T-helper 2 cell treated with Interferon-gamma antibody and Interleukin-4, amounts not matched to agents 5 μg/mL and 100 μg/mL, for 36 hours (primary cell): Measurements from ENCODE around the gene SFMBT1.

Experiments used
- DNase-seq: peaks from one replicate; pipeline ENCODE4 v3.0.0; 2021; ENCODE audit warnings: low spot score
- H3K27ac Mint-ChIP-seq: one replicate; pipeline ENCODE4 v1.8.0; 2021; ENCODE audit warnings: mild to moderate bottlenecking, mixed read lengths
- H3K27me3 Mint-ChIP-seq: one replicate; pipeline ENCODE4 v1.8.0; 2021; ENCODE audit warnings: low read depth, mixed read lengths
- H3K36me3 Mint-ChIP-seq: one replicate; pipeline ENCODE4 v1.8.0; 2021; ENCODE audit warnings: low read depth, mixed read lengths
- H3K4me1 Mint-ChIP-seq: one replicate; pipeline ENCODE4 v1.8.0; 2021; ENCODE audit warnings: low read depth, mixed read lengths
- H3K4me3 Mint-ChIP-seq: one replicate; pipeline ENCODE4 v1.8.0; 2022; ENCODE audit warnings: mild to moderate bottlenecking, moderate library complexity, mixed read lengths
- H3K9me3 Mint-ChIP-seq: one replicate; pipeline ENCODE4 v1.8.0; 2021; ENCODE audit warnings: mixed read lengths

Gene SFMBT1

DNA sequence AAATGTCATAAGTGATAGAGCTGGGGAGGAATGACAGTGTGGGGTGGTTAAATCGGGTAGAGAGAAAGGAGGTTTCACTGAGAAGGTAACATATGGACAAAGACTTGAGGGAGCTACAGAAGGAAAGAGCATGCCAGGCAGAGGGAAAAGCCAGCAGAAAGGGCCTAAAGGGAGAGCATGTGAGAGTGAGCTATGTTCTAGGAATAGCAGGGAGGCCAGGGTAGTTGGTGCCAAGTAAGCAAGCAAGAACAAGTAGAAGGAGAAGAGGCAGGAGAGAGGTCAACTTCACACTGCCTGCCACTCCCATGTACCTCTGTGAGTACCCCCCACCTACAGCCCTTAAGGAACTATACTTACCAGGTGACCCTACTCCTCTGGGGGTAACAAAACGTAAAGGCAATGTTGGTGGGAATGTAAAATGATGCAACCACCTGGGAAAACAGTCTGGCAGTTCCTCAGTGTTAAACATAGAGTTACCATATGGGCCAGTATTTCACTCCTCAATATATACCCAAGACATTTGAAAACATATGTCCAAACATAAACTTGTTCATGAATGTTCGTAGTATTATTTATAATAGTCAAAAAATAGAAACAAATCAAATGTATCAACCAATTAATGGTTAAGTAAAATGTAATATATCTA is 67.6 kb downstream of the SFMBT1 start:
- no peak overlapping the region for H3K4me3 Mint-ChIP-seq
- peaks cover 17% of the 10 kb centered on the region for H3K4me1 Mint-ChIP-seq
- no peak for DNase-seq
- peaks cover 8% of the 10 kb centered on the region for H3K36me3 Mint-ChIP-seq
- no peaks in the 10 kb centered on the region for H3K9me3 Mint-ChIP-seq
- H3K27me3 Mint-ChIP-seq, result no peaks in the 10 kb centered on the region
- H3K27ac Mint-ChIP-seq, result no peak overlapping the region

GRCh38 chr3:52973806-52974205 is 72.1 kb downstream of the SFMBT1 start:
- H3K36me3 Mint-ChIP-seq, result peaks cover 4% of the 10 kb centered on the region
- DNase-seq, result no peak
- no peaks in the 10 kb centered on the region for H3K9me3 Mint-ChIP-seq
- H3K4me3 Mint-ChIP-seq, result no peak overlapping the region
- no peak overlapping the region for H3K27ac Mint-ChIP-seq
- H3K4me1 Mint-ChIP-seq, result peaks cover 9% of the 10 kb centered on the region
- no peaks in the 10 kb centered on the region for H3K27me3 Mint-ChIP-seq

DNA sequence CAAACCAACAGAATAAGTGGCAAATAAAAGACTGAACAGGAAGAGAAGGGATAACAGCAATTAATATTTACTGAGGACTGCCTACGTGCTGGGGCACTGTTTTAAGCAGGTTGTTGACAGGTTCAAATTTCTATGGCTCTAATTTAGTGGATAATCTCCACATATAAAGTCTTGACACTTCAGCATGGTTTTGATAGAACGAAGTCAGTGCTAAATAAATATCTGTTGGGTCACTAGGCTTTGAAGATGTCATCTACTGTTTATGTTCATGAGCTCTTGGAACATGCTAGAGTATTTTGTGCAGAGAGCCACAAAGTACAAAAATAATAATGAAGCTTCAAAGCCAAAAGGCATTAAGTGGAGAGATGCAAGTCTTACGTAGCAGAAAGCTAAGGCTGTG is 74.0 kb downstream of the SFMBT1 start:
- Mint-ChIP-seq H3K27me3 (no peaks in the 10 kb centered on the region), H3K4me1 (peaks cover 6% of the 10 kb centered on the region), H3K9me3 (no peaks in the 10 kb centered on the region), H3K4me3 (no peak overlapping the region), H3K36me3 (peaks cover 7% of the 10 kb centered on the region), H3K27ac (peak overlapping the region; percentile 9)
- no peak for DNase-seq

DNA sequence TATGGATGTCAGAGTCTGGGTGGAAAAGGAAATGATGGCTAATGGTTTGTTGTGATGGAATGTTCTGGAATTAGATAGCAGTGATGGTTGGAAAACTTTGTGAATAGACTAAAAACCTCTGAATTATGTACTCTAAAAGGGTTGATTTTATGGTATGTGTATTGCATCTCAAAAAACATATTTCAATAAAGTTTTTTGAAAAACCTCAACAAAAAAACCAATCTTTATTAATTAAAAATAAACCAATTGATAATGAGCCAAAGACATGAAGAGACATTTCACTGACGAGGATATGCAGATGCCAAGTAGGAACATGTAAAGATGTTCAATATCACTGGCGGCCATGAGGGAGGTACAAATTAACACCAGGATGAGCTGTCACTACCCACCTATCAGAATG is 78.5 kb downstream of the SFMBT1 start:
- DNase-seq, result no peak
- no peak overlapping the region for H3K4me3 Mint-ChIP-seq
- H3K4me1 Mint-ChIP-seq, result no peaks in the 10 kb centered on the region
- no peaks in the 10 kb centered on the region for H3K9me3 Mint-ChIP-seq
- no peak overlapping the region for H3K27ac Mint-ChIP-seq
- peaks cover 15% of the 10 kb centered on the region for H3K36me3 Mint-ChIP-seq
- no peaks in the 10 kb centered on the region for H3K27me3 Mint-ChIP-seq

DNA sequence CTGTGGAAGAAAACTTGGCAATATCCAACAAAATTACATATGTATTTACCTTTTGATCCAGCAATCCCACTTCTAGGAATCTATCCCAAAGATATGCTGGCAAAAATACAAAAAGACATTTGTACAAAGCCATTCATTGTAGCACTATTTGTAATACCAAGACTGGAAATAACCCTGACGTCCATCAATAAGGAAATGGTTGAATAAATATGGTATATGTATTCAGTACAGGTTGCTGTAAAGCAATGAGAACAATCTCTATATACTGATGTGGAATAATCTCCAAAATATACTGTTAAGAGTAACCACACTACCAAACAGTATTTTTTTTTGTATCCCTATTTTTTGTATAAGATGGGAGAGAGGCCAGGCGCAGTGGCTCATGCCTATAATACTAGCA is 83.7 kb downstream of the SFMBT1 start:
- Mint-ChIP-seq H3K27ac (no peak overlapping the region), H3K4me1 (peaks cover 6% of the 10 kb centered on the region), H3K36me3 (peaks cover 25% of the 10 kb centered on the region), H3K4me3 (no peak overlapping the region), H3K9me3 (no peaks in the 10 kb centered on the region), H3K27me3 (no peaks in the 10 kb centered on the region)
- no peak for DNase-seq

GRCh38 chr3:52959773-52960172 is 86.1 kb downstream of the SFMBT1 start:
- Mint-ChIP-seq H3K9me3 (no peaks in the 10 kb centered on the region), H3K4me1 (peaks cover 9% of the 10 kb centered on the region), H3K27ac (no peak overlapping the region), H3K27me3 (no peaks in the 10 kb centered on the region), H3K4me3 (no peak overlapping the region), H3K36me3 (peaks cover 24% of the 10 kb centered on the region)
- no peak for DNase-seq

DNA sequence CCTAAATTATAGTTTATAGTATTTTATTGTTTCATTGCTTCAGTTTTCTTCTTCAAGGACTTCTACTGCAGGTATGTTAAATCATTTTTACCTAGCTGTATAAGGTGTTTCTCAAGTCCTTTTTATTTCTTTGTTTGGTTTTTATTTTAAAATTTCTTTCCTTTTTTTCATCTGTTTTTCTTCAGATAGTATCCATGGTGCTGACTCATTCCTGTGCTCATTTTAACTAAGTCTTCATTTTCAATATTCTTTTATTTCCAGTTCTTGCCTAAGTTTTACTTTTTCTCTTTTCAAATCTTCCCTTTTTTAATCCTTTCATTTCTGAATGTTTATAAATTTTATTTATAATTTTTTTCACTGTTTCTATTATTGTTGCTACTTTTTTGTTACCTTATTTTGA is 106.3 kb downstream of the SFMBT1 start:
- H3K27me3 Mint-ChIP-seq, result no peaks in the 10 kb centered on the region
- H3K36me3 Mint-ChIP-seq, result peaks cover 6% of the 10 kb centered on the region
- no peak overlapping the region for H3K27ac Mint-ChIP-seq
- H3K4me1 Mint-ChIP-seq, result peaks cover 7% of the 10 kb centered on the region
- no peak overlapping the region for H3K4me3 Mint-ChIP-seq
- no peak for DNase-seq
- no peaks in the 10 kb centered on the region for H3K9me3 Mint-ChIP-seq

DNA sequence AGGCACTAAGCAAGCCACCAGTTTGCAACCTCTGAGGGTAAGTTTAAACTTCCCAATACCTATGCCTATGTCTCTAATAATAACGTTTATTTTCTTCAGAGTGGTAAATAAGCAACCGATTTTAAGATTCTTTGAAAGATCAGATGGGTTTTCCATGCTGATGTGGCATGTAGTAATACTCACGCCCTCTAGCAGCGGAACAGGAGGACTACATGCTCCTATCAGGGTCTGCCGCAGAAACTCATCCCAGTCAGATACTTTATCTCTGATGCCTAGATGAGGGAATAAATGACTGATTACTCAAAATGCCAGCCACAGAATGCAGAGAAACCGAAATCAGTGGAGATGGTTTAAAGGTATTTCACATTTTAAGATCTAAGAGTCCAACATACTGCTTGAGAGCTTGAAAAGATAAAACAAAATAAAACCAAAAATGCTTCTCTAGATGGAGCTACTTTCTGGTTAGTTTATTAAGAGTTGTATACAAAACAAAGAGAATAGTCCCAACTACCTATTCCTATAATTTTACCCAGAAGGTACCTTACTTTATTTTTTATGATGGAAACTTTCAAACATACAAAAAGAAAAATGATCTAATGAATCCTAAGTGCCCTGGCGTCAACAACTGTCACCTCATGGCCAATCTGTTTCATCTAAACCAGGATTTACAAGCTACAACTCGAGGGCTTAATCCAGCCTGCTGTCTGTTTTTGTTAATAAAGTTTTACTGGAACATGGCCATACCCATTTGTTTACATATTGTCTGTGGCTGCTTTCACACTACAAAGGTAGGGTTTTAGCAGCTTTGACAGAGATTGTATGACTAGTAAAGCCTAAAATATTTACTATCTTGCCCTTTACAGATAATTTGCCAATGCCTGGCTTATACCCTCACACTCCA is 111.0 kb downstream of the SFMBT1 start:
- H3K27ac Mint-ChIP-seq, result peak overlapping the region; percentile 37
- no peaks in the 10 kb centered on the region for H3K27me3 Mint-ChIP-seq
- no peaks in the 10 kb centered on the region for H3K9me3 Mint-ChIP-seq
- peaks cover 16% of the 10 kb centered on the region for H3K36me3 Mint-ChIP-seq
- peak; percentile 61 for DNase-seq
- H3K4me1 Mint-ChIP-seq, result peaks cover 8% of the 10 kb centered on the region
- no peak overlapping the region for H3K4me3 Mint-ChIP-seq

DNA sequence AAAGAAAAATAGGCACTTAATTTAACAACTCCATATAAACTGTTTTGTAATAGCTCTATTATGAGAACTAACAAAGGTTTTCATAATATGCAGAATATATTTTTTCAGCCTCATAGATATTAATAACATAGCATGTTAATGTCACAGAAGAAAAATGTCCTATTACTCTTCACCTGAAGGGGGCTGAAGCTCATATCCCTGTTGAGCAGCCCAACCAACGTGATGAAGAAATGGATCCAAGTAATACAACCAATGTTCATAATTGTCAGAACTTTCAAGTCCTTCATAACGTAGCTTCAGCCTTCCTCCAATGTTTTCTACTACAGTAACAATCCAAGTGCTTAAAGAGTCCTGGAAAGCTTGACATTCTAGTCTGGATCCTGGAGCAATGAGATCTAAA is 114.0 kb downstream of the SFMBT1 start:
- Mint-ChIP-seq H3K27ac (no peak overlapping the region), H3K4me1 (peaks cover 8% of the 10 kb centered on the region), H3K4me3 (no peak overlapping the region), H3K36me3 (peaks cover 26% of the 10 kb centered on the region), H3K9me3 (no peaks in the 10 kb centered on the region), H3K27me3 (no peaks in the 10 kb centered on the region)
- no peak for DNase-seq

- DNase-seq, result no peak
- Mint-ChIP-seq H3K36me3 (peaks cover 26% of the 10 kb centered on the region), H3K27ac (no peak overlapping the region), H3K4me1 (peaks cover 11% of the 10 kb centered on the region), H3K9me3 (no peaks in the 10 kb centered on the region), H3K27me3 (no peaks in the 10 kb centered on the region), H3K4me3 (no peak overlapping the region)
Observed at GRCh38 chr3:52931328-52931727, 114.5 kb downstream of the SFMBT1 start.

- Mint-ChIP-seq H3K4me3 (no peak overlapping the region), H3K9me3 (no peaks in the 10 kb centered on the region), H3K27ac (no peak overlapping the region), H3K27me3 (no peaks in the 10 kb centered on the region), H3K4me1 (peaks cover 13% of the 10 kb centered on the region), H3K36me3 (peaks cover 26% of the 10 kb centered on the region)
- DNase-seq, result no peak
Observed at GRCh38 chr3:52930748-52931147, 115.1 kb downstream of the SFMBT1 start.

- no peaks in the 10 kb centered on the region for H3K27me3 Mint-ChIP-seq
- no peak for DNase-seq
- H3K4me3 Mint-ChIP-seq, result no peak overlapping the region
- H3K9me3 Mint-ChIP-seq, result no peaks in the 10 kb centered on the region
- peaks cover 18% of the 10 kb centered on the region for H3K4me1 Mint-ChIP-seq
- H3K27ac Mint-ChIP-seq, result peak overlapping the region; percentile 52
- peaks cover 40% of the 10 kb centered on the region for H3K36me3 Mint-ChIP-seq
Observed at GRCh38 chr3:52926554-52926953, 119.3 kb downstream of the SFMBT1 start.

DNA sequence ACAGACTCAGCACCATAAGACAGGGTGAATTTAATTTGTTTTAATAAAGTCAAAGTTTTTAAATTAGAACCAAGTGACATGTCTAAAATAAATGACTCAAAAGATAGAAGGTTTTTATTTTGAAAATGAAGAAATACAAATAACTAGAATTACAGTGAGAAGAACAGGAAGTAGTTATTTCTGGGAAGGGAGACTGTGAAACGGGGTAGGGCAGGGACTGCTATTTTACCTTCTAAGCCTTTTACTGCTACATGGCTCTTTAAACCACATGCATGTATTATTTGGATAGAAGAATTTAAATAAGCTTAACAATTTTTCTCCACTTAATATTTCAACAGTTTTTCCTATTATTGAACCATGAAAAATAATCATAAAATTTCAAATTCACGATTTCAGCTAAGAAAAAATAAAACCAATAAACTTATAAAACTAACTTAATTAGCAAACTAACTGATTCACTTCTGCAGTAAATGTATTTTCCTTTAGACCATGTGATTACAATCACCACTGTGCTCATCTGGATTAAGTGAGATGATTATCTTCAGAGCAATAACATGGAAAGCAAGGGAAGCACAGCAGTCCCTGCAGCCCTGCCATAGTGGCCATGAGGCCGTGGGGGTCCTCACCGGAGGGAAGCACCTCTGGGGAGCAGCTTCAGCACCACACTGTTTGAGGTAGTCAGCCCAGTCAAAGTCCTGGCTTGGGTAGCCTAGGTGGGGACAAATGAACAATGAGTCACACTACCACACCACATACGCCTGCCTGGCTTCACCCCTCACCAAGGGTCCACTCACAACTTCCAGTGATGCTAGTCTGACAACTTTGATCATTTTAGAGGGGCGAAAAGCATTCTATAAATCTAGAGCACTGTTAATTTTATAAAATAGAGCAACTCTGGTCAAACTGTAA is 120.2 kb downstream of the SFMBT1 start:
- DNase-seq, result no peak
- Mint-ChIP-seq H3K9me3 (no peaks in the 10 kb centered on the region), H3K36me3 (peaks cover 36% of the 10 kb centered on the region), H3K4me3 (peak overlapping the region; percentile 15), H3K4me1 (peaks cover 18% of the 10 kb centered on the region), H3K27ac (peak overlapping the region; percentile 45), H3K27me3 (no peaks in the 10 kb centered on the region)

DNA sequence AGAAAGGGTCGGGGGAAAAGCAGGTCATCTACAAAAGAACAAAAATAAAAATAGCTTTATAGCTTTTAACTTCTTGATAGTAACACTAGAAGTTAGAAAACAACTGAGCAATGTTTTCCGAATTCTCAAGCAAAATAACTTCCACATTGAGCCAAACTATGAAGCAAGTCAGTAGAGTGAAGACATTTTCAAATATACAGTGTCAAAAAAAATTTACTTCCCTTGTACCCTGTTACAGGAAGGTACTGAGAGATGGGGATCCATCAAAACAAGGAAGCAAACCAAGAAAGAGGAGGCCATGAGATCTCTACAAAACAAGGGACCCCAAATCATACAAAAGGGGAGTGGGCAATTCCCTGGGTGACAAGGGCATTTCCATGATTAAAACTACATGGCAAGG is 121.9 kb downstream of the SFMBT1 start:
- no peak overlapping the region for H3K4me3 Mint-ChIP-seq
- H3K9me3 Mint-ChIP-seq, result no peaks in the 10 kb centered on the region
- H3K27ac Mint-ChIP-seq, result no peak overlapping the region
- H3K36me3 Mint-ChIP-seq, result peaks cover 44% of the 10 kb centered on the region
- H3K4me1 Mint-ChIP-seq, result peaks cover 18% of the 10 kb centered on the region
- no peaks in the 10 kb centered on the region for H3K27me3 Mint-ChIP-seq
- DNase-seq, result no peak
